GM19035 (cell line): ENCODE measurements around the gene APLF.
"Not testable (repeated sequence)": the region's sequence is repeated elsewhere in the genome, so short reads cannot be mapped to it uniquely, and the experiment has no call there.

Experiments
- ATAC-seq: cut with Tn5 transposase; IDR thresholded peaks from one replicate; pipeline ENCODE4 v1.9.1; 2021; ENCODE audit not compliant: unreplicated experiment

APLF gene

DNA sequence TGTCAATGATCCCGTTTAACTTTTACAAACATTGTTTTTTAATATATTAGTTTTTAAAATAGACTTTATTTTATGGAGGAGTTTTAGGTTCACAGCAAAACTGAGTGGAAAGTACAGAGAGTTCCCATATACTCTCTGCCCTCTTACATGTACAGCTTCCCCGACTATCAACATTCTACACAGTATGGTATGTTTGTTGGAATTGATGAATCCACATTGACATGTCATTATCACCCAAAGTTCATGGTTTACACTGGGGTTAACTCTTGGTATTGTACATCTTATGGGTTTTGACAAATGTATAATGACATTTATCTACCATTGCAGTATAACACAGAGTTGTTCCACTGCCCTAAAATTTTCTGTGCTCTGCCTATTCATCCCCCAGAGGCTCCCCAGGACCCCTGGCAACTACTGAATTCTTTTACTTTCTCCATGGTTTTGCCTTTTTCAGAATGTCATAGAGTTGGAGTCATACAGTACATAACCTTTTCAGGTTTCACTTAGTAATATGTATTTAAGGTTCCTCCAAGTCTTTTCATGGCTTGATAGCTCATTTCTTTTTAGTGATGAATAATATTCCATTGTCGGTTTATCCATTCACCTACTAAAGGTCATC lies 5.5 kb downstream of the APLF start:
- no peak for ATAC-seq

DNA sequence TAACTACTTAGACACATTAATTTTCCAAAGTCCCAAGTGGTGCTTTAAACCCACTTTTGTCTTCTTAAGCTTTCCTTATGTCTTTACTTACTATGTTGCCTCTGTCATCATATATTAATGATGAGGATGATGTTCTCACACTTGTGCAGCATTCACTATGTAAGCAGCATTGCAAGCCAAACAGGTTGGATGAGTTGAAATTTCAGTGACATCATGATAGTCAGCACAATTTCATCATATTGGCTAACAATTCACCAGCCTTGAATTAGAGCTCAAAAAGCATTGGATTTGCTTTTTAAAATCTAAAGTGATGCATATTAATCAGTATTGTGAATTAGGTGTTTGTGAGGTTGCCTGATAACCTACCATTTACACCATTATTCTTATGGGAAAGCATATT lies 7.7 kb downstream of the APLF start:
- ATAC-seq: no peak

GRCh38 chr2:68475576-68475975 lies 8.2 kb downstream of the APLF start:
- no peak for ATAC-seq

- ATAC-seq: no peak
Observed at GRCh38 chr2:68476454-68476853, 9.1 kb downstream of the APLF start.

- ATAC-seq: no peak
Observed at GRCh38 chr2:68478688-68479087, 11.3 kb downstream of the APLF start.

- ATAC-seq: no peak
Observed at GRCh38 chr2:68482296-68482820, 15.0 kb downstream of the APLF start.

GRCh38 chr2:68483011-68483410 lies 15.6 kb downstream of the APLF start:
- ATAC-seq: no peak

DNA sequence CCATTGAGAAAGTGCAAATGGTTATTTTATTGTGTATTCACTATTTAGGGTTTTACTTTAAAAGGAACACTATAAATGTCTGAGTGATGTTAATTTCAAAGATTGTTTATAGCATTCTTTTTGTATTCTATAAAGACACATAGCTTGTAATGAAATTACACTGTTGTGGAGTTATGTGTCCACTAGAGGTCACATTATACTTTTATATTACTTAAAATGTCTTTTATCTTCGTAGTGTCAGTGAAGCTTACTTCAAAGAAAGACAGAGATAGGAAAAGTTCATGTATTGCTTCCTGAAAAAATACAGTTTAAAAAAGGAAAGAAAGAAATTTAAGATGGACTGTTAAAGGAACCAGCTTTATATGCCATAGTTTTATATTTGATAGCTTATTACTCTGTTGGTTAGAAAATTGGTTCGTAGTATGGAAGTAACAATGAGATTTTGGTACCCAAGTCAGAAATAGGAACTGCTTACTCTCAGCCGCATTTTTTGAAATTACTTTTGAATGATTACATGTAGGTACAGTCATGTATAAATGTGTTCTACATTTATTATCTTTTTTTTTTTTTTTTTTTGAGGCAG lies 20.5 kb downstream of the APLF start:
- ATAC-seq: no peak

- ATAC-seq: not testable (repeated sequence)
Observed at GRCh38 chr2:68488605-68489004, 21.2 kb downstream of the APLF start.

DNA sequence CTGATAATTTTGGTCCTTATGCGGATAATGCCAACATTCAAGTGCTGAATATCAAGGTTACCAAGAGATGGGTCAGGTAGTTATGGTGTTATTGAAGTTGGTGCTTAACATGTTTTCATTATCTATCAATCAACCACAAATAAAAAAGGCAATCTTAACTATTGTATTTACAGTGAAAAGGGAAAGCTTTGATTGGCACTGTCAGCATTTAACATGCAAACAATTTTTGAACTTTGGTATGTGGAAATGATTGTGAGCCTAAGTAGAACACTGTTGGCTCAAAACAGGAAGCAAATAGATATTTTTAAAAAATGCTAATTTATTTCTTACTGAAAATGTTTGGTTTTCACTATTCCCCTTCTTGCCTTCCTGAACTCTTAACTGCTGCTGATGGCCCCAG lies 21.9 kb downstream of the APLF start:
- no peak for ATAC-seq

GRCh38 chr2:68491582-68491981 lies 24.2 kb downstream of the APLF start:
- ATAC-seq: no peak

DNA sequence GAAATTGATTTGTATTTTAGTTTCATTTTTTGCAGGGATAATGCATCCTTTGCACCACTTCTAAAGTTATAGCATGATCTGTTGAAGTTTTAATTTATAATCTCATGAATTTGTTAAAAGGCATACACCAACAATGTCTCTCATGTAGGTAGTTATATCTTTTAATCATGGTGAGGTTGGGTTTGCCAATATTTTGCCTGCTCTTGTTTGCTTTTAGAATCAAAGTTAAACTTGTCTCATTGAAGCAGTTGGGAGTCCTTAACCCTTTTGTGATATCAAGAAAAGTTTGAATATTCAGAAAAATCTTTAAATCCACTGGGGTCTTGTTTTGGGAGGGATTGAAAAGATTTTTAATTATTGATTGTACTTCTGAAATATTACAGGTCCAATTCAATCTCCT lies 31.7 kb downstream of the APLF start:
- no peak for ATAC-seq

DNA sequence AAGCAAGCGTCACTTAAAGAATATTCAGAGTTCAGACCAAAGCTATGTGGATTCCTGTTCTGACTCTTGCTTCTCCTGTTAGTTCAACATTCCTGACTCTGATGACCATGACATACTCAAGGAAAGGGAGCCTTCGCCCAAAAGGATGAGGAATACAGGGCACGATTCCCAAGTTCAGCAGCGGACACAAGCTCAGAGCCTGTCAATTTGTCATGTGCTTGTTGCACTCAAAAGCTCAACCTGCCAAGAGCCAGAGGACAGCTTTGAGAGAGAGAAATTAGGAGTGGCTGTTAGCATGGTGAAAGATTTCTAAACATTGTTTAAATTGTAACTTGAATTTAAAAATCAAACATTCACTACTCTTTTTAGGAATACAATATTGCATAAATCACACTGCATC lies 33.3 kb downstream of the APLF start:
- no peak for ATAC-seq

- ATAC-seq: no peak
Observed at GRCh38 chr2:68501768-68502167, 34.4 kb downstream of the APLF start.

- ATAC-seq: no peak
Observed at GRCh38 chr2:68505603-68506159, 38.3 kb downstream of the APLF start.

DNA sequence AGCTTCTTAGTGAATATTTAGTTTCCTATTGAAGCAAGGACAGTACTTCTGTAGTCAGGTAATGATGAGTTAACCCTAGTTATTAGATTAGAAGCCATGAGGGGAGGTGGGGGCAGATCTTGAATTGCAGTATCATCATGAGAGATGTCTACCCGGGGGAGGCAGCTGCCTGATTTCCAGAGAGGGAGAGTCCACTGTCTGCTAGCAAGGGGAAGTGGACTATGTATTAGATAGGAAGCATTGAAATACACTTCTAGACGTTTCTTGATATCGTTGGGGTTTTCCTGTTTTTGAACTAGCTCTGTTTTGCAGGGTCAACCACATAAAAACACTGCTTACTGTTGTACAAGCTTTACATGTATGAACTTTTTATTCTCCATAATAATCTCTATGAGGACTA lies 38.8 kb downstream of the APLF start:
- no peak for ATAC-seq

DNA sequence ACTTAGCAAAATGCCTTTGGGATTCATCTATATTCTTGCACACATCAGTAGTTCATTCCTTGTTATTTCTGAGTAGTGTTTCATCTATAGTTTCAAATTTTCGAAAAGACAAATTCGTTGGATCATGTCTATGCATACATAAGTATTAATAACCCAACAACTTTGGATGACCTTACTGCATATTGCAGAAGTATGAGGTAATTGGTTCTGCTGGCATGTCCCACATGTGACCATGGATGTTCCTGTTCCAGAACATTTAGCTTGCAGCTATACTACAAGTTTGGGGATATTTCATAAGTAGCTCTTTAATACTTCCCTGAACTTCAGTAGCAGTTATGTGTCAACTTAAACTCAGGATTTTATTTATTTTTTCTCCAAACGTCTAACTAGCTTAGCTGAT lies 44.9 kb downstream of the APLF start:
- no peak for ATAC-seq

DNA sequence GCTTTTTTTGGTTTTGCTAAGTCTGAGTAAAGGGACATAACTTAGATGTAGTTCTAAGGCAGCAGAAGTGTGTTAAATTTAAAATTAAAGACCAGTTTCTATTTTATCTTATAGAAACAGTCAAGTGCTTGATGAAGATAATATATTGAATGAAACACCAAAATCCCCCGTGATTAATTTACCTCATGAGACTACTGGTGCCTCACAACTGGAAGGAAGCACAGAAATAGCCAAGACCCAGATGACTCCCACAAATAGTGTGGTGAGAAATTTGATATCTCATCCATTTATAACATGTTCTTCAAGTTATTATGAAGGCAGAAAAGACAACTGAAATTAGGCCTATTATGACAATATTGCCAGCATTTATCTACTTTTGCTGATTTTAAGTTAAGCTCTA lies 45.6 kb downstream of the APLF start:
- no peak for ATAC-seq

- ATAC-seq: no peak
Observed at GRCh38 chr2:68514316-68514929, 47.0 kb downstream of the APLF start.

- no peak for ATAC-seq
Observed at GRCh38 chr2:68516051-68516955, 48.9 kb downstream of the APLF start.

DNA sequence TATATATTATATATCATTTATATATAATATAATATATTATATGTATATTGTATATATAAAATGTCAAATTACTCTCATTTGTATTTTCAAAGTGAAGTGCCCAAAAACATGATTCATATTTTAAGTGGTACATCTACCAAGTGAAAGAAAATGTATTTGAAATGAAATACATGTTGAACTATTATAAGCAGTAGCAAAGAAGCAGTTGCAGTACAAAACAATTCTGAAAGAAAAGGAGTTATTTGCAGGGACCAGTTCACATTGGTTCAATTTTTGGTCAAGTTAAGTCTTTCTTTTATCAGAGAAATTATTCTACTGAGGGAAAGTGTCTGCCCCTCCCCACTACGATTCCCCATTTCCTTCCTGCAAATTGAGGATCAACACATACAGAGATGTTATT lies 51.9 kb downstream of the APLF start:
- no peak for ATAC-seq
